Measurements from ENCODE around the gene OSER1. TPM values are rescaled to one million over a fixed set of nuclear protein-coding genes. Genes with fewer than 3 reads are reported as not detected.
"Not testable (repeated sequence)": the region's sequence is repeated elsewhere in the genome, so short reads cannot be mapped to it uniquely, and the experiment has no call there.

Gene OSER1
- total RNA-seq = 30.7 and 38.5 TPM in 2 replicates

DNA sequence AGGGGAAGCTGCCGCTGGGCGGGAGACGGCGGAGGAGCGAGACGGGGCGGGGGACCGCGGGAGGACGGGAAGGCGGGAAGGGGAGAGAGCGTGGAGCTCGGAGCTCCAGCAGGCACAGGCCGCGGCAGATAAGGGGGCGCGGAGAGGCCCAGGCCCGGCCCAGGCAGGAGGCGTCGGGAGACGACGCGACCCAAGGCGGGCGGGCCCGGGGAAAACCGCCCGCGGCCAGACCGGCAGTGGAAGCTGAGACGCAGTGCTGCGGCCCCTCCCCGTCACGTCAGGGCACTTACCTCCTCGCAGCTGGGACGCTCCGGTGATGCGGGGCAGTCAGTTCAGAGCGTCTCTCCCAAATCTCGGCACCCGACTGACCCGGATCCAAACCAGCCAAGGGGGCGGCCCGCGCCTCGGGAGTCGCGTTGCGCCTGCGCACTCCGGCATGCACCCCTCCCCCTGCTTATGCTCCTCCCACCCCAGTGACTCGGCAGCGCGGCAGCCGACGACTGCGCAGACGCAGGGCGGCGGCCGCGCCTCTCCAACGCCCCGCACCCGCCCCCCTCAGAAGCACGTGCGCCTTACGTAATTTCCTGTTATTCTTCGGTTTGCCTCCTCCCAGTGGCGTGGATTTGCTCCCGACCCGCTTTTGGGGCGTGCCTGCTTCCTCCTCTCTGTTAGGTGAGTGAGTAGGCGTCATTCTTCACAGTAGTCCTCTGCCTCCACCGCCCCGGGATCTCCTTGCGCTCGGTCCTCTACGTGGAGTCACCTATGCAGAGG is at the start of gene OSER1:
OSER1 (minus strand) TSS at position 366 of the 771 bp plus-strand sequence. CDS start 3,814 bp downstream, outside the sequence.
- DNase-seq (ENCODE audit: low read depth in 2 of 2) = peak; percentile 98

GRCh38 chr20:44258226-44258890 is 47.8 kb upstream of the OSER1 start:
- DNase-seq (ENCODE audit: low read depth in 2 of 2) = no peak

DNA sequence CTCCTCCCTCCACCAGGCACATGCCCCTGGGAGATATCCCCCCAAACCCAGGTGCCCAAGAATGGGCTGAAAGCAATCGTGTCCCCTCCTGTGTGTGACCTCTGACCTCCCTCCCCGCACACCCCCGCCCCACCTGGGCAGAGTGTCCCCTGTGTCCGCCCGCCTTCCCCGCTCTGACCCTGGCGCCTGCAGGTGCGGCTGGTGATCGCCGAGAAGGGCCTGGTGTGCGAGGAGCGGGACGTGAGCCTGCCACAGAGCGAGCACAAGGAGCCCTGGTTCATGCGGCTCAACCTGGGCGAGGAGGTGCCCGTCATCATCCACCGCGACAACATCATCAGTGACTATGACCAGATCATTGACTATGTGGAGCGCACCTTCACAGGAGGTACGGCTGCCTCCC is 46.4 kb upstream of the OSER1 start:
- DNase-seq (ENCODE audit: low read depth in 2 of 2) = no peak

DNA sequence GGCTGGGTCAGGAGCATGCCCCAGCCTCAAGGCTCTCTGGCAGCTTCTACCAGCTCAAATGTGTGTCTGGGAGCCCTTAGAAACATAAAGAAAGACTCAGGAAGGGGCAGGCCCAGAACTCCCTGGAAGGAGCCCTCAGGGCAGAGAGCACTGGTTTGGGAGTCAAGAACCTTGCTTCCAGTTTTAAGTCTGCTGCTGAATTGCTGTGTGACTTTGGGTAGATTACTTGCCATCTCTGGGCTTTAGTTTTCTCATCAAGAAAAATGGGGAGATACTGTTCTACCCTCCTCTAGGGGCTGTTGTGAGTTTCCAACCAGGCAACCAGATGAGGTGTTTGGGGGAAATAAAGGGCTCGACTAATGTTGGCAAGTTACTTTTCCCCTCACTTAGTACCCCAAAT is 45.4 kb upstream of the OSER1 start:
- no peak for DNase-seq (ENCODE audit: low read depth in 2 of 2)

DNA sequence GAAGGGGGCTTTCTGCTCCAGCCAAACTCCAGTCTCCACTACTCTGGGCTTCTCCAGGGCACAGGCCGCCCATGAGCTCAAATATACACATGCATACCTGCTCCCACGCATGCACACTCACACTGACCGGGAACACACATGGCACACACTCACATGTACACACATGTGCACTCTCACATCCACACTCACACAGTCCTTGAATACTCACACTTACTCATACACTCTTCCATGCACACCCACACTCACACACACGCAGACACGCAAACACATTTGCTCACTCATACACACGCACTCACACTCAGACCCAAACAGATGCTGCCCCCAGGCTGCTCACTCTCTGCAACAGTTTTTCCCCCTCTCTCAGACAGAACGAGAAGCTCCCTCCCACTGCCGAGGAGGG is 43.5 kb upstream of the OSER1 start:
- DNase-seq (ENCODE audit: low read depth in 2 of 2) = no peak

DNA sequence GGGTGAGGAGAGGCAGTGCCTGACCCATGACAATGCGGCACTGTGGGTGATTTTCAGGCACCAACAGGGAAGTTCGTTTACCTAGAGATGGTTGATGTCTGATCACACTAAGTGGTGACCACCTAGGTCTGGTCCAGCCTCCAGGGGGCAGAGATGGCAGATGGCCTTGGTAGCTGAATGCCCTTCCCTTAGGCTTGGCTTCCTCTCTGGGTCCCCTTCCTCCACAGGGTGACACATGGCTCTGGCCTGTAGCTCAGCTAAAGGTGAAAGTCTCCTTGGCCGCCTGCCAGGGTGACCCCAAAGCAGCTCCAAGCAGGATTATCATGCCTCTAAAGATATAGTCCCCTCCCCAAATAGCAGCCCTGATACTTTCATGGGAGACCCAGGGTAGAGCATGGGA is 43.0 kb upstream of the OSER1 start:
- no peak for DNase-seq (ENCODE audit: low read depth in 2 of 2)

DNA sequence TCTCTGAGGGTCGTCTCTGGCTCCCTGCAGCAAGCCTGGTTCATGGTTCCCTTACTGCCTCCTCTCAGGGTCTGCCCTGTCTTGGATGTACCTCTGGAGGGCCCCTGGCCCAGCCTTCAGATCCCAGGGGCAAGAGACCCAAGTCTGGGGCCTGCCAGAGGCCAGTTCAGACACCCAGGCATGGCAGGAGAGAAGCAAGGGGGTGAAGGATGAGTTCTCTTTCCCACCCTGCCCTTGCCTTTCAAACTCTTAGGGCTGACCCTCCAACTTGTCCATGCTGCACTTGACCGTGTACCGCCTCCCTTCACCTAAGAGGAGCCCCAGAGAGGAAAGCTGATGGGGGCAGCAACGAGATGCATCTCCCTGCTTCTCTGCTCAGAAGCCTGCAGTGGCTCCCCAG is 40.7 kb upstream of the OSER1 start:
- DNase-seq (ENCODE audit: low read depth in 2 of 2) = no peak

GRCh38 chr20:44248410-44248759 is 37.8 kb upstream of the OSER1 start:
- no peak for DNase-seq (ENCODE audit: low read depth in 2 of 2)

- DNase-seq (ENCODE audit: low read depth in 2 of 2) = peak; percentile 29 to 34
These were observed 37.2 kb upstream of the OSER1 start for GRCh38 chr20:44247586-44248409.

GRCh38 chr20:44247131-44247571 is 36.6 kb upstream of the OSER1 start, which contains the start of gene GDAP1L1:
Gene GDAP1L1, plus strand, starts transcription at chr20:44247308. Its CDS starts 27 bp downstream, at chr20:44247335.
- DNase-seq (ENCODE audit: low read depth in 2 of 2) = no peak

- no peak for DNase-seq (ENCODE audit: low read depth in 2 of 2)
These were observed 35.4 kb upstream of the OSER1 start for GRCh38 chr20:44245977-44246376.

DNA sequence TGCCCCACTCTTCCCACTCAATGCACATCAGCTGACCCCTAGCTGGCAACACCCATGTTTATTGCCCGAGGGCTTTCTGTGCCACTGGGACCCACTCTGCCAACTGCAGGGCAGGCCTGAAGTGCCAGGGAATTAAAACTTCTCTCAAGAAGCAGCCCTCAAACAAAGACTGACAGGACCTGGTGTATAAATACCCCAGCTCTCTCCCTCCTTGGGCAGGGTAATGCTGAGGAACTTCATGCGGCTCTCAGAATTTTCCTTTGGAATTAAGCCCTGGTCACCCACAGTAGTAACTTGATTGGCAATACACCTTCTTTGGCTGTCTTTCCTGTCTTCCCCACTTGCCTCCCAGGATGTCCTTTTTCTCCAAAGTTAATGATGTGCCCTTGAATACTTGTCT is 31.2 kb upstream of the OSER1 start:
- no peak for DNase-seq (ENCODE audit: low read depth in 2 of 2)

- DNase-seq (ENCODE audit: low read depth in 2 of 2) = not testable (repeated sequence)
These were observed 26.3 kb upstream of the OSER1 start for GRCh38 chr20:44236840-44237239.

GRCh38 chr20:44235702-44236101 is 25.1 kb upstream of the OSER1 start:
- no peak for DNase-seq (ENCODE audit: low read depth in 2 of 2)

DNA sequence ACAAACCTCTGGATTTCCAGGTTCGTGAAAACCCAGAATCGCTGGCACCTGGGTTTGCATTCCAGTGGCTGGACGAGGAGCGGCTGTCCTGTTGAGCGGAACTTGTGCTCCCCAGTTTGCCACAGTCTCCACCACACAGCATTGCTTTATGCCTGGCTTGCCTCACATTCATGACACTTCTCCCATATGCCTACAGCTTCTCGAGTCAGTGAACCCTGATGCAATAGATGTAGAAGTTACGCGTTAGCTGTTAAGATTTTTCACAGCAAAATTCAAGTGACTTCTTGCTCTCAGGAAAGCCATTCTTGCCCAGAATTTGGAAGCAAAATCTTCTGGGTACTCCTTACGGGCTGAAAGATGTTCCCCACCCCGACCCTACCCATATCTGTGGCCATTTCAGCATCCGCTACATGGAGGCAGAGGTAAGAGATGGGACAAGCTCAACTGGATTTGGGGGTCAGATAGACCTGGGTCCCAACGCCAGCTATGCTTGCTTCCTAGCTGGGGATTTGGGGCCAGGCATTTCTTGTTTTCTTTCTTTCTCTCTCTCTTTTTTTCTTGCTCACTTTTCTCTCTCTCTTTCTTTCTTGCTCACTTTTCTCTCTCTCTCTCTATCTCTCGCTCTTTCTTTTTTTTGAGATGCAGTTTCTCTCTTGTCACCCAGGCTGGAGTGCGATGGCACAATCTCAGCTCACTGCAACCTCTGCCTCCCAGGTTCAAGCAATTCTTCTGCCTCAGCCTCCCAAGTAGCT is 24.2 kb upstream of the OSER1 start:
- no peak for DNase-seq (ENCODE audit: low read depth in 2 of 2)

- DNase-seq (ENCODE audit: low read depth in 2 of 2) = no peak
These were observed 23.0 kb upstream of the OSER1 start for GRCh38 chr20:44233436-44234016.

DNA sequence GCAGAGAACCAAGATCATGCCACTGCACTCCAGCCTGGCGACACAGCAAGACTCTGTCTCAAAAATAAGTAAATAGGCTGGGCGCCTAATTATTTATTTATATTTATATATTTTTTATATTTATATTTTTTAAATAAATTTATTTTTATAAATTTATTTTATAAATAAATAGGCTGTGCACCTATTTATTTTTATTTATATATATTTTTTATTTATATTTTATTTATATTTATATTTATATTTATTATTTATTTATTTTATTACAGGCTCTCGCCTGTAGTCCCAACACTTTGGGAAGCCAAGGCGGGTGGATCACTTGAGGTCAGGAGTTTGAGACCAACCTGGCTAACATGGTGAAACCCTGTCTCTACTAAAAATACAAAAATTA is 21.9 kb upstream of the OSER1 start:
- DNase-seq (ENCODE audit: low read depth in 2 of 2) = not testable (repeated sequence)

DNA sequence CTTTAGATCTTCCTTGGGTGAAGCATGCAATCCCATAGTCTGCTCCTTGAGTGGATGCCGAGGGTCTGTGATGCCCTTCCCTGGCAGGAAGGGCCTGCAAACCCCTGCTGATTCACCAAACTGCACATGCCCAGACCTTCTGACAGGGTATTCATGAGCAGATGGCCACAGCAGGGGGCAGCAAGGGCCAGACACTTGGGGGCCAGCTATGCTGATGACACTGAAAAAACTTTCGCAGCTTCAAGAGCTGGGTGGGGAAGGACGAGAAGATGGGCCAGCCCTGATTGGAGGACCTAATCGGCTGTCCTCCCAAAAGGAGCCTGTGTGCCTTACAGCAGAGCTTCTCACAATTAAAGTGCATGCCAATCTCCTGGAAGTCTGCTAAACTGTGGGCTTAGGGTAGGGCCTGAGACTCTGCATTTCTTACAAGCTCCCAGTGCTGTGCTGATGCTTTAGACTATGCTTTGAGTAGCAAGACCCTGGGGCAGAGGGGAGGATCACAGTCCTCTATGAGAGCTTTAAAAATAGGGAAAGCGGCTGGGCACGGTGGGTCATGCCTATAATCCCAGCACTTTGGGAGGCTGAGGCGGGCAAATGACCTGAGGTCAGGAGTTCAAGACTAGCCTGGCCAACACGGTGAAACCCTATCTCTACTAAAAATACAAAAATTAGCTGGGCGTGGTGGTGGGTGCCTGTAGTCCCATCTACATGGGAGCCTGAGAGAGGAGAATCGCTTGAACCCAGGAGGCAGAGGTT is 21.3 kb upstream of the OSER1 start:
- DNase-seq (ENCODE audit: low read depth in 2 of 2) = no peak

DNA sequence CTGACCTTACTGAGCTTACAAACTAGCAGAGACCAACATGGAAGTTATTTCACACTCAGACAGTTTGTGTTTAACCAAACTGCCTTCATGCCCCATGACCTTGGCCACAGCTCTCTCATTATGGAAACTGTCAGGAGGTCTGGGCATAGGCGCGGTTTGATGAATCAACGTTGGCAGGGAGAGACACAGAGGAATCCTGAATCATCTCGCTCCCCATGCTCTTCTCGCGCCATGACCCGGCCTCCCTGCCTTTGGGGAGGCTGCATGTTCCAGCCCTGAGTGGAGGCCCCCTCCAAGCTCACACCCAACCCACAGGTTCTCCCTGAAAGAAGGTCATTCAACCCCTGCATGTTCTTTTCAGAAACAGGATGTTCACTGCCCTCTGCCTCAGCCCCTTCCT is 20.6 kb upstream of the OSER1 start:
- DNase-seq (ENCODE audit: low read depth in 2 of 2) = peak in 1 of 2 donors; percentile 10
